Dedifferentiated amniotic fluid mesenchymal stem cell (primary cell): Measurements from ENCODE around the gene TTLL7.
"Not testable (repeated sequence)": the region's sequence is repeated elsewhere in the genome, so short reads cannot be mapped to it uniquely, and the experiment has no call there.

ENCODE experiments used
- DNase-seq: peaks from one replicate; pipeline ENCODE4 v3.0.0-alpha.2; 2016; ENCODE audit errors: extremely low spot score

The TTLL7 gene

GRCh38 chr1:83932281-83932680 is 66.7 kb downstream of the TTLL7 start:
- no peak for DNase-seq

GRCh38 chr1:83931658-83932253 is 67.2 kb downstream of the TTLL7 start:
- peak; percentile 68 for DNase-seq

GRCh38 chr1:83929184-83929583 is 69.7 kb downstream of the TTLL7 start:
- no peak for DNase-seq

- no peak for DNase-seq
Measured at GRCh38 chr1:83928396-83928795, 70.5 kb downstream of the TTLL7 start.

GRCh38 chr1:83927701-83928100 is 71.2 kb downstream of the TTLL7 start:
- no peak for DNase-seq

GRCh38 chr1:83927061-83927460 is 71.9 kb downstream of the TTLL7 start:
- no peak for DNase-seq

GRCh38 chr1:83923553-83923952 is 75.4 kb downstream of the TTLL7 start:
- no peak for DNase-seq

- no peak for DNase-seq
Measured at GRCh38 chr1:83922431-83922830, 76.5 kb downstream of the TTLL7 start.

- no peak for DNase-seq
Measured at GRCh38 chr1:83920320-83920719, 78.6 kb downstream of the TTLL7 start.

- DNase-seq = no peak
Measured at GRCh38 chr1:83919872-83920271, 79.1 kb downstream of the TTLL7 start.

GRCh38 chr1:83918688-83919285 is 80.1 kb downstream of the TTLL7 start:
- DNase-seq = no peak

- no peak for DNase-seq
Measured at GRCh38 chr1:83917959-83918358, 81.0 kb downstream of the TTLL7 start.

- DNase-seq = not testable (repeated sequence)
Measured at GRCh38 chr1:83916094-83916493, 82.8 kb downstream of the TTLL7 start.

GRCh38 chr1:83912876-83913275 is 86.1 kb downstream of the TTLL7 start:
- DNase-seq = no peak

GRCh38 chr1:83910461-83910860 is 88.5 kb downstream of the TTLL7 start:
- no peak for DNase-seq

GRCh38 chr1:83909687-83910086 is 89.2 kb downstream of the TTLL7 start:
- peak; percentile 25 for DNase-seq

- peak; percentile 54 for DNase-seq
Measured at GRCh38 chr1:83905315-83905907, 93.5 kb downstream of the TTLL7 start.

GRCh38 chr1:83901547-83902155 is 97.3 kb downstream of the TTLL7 start:
- peak; percentile 69 for DNase-seq

- DNase-seq = no peak
Measured at GRCh38 chr1:83900524-83900923, 98.4 kb downstream of the TTLL7 start.

GRCh38 chr1:83897516-83897915 is 101.4 kb downstream of the TTLL7 start:
- DNase-seq = no peak

- no peak for DNase-seq
Measured at GRCh38 chr1:83896299-83896698, 102.6 kb downstream of the TTLL7 start.

- DNase-seq = peak; percentile 57
Measured at GRCh38 chr1:83889707-83890106, 109.2 kb downstream of the TTLL7 start.

GRCh38 chr1:83887483-83887882 is 111.4 kb downstream of the TTLL7 start:
- DNase-seq = no peak
